Measurements from ENCODE around the gene STN1. TPM values are rescaled to one million over a fixed set of nuclear protein-coding genes. Genes with fewer than 3 reads are reported as not detected.

The STN1 gene
- total and polyA plus RNA-seq, 9 of the 15 experiments (the other 6 are each of a cell fraction or from before 2014, with no cell fraction given) = 9.1 to 19.6 (median 13.8) TPM

DNA sequence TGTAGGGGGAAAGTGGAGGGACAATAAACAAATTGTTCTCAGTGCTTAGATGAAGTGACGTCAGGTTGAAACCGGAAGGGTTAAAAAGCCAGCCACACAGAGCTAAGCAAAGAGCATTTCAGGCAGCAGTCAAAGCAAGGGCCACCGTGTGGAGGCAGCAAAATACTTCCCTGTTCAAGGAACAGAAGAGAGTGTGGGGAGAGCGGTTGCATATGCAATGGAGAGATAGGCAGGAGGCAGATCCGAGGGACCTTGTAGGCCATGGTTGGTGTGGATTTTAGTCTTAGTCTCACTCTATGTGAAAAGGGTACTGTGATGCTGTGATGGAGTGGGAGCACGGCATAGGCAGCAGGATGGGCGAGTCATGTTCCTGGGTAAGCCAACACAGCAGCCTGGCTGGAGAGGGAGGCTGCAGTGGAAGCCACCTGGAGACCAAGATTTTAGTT, 3.8 kb upstream of the STN1 start (continued):
- TF ChIP-seq STAT5A (IDR thresholded peaks at IDR 0.05; ENCODE audit: borderline replicate concordance, low read length) (no peak), ZNF717 (CRISPR knock-in tag; IDR thresholded peaks at IDR 0.05) (no peak), TAF1 (IDR thresholded peaks at IDR 0.05; ENCODE audit: control insufficient read depth, extremely low read depth, insufficient read depth, low read length, severe bottlenecking) (no peak), NFIX (CRISPR knock-in tag; IDR thresholded peaks at IDR 0.05; ENCODE audit: low read depth) (no peak), ZNF3 (CRISPR knock-in tag; IDR thresholded peaks at IDR 0.05) (no peak), RAD51 (IDR thresholded peaks at IDR 0.05; ENCODE audit: borderline replicate concordance, low read depth) (no peak), POU5F1 (IDR thresholded peaks at IDR 0.05; ENCODE audit: borderline replicate concordance, low read depth, low read length, partially characterized antibody) (no peak), POLR2H (tag; IDR thresholded peaks at IDR 0.05; ENCODE audit: low read depth) (no peak), SMAD2 (IDR thresholded peaks at IDR 0.05; ENCODE audit: low read depth, low read length) (no peak), ZNF197 (CRISPR knock-in tag; IDR thresholded peaks at IDR 0.05; ENCODE audit: low read depth) (no peak), SAFB2 (IDR thresholded peaks at IDR 0.05; ENCODE audit: borderline replicate concordance, low read depth, low read length, severe bottlenecking) (no peak), CEBPB (tag; IDR thresholded peaks at IDR 0.05) (no peak), L3MBTL2 (IDR thresholded peaks at IDR 0.05) (no peak), MAZ (CRISPR knock-in tag; conservative IDR thresholded peaks at IDR 0.05 in 1 of 2, IDR thresholded peaks at IDR 0.05 in 1 of 2) (no peak), JUND (IDR thresholded peaks at IDR 0.05; ENCODE audit: borderline replicate concordance, low read depth, low read length) (peak; percentile 29; the same call in 1 of the 2 replicates), JUND (tag; IDR thresholded peaks at IDR 0.05; ENCODE audit: borderline replicate concordance, low read depth, low read length) (no peak)
- TF ChIP-seq, protein P1, sequence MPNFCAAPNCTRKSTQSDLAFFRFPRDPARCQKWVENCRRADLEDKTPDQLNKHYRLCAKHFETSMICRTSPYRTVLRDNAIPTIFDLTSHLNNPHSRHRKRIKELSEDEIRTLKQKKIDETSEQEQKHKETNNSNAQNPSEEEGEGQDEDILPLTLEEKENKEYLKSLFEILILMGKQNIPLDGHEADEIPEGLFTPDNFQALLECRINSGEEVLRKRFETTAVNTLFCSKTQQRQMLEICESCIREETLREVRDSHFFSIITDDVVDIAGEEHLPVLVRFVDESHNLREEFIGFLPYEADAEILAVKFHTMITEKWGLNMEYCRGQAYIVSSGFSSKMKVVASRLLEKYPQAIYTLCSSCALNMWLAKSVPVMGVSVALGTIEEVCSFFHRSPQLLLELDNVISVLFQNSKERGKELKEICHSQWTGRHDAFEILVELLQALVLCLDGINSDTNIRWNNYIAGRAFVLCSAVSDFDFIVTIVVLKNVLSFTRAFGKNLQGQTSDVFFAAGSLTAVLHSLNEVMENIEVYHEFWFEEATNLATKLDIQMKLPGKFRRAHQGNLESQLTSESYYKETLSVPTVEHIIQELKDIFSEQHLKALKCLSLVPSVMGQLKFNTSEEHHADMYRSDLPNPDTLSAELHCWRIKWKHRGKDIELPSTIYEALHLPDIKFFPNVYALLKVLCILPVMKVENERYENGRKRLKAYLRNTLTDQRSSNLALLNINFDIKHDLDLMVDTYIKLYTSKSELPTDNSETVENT (CRISPR knock-in tag; IDR thresholded peaks at IDR 0.05) = no peak
- TF ChIP-seq, protein P2, sequence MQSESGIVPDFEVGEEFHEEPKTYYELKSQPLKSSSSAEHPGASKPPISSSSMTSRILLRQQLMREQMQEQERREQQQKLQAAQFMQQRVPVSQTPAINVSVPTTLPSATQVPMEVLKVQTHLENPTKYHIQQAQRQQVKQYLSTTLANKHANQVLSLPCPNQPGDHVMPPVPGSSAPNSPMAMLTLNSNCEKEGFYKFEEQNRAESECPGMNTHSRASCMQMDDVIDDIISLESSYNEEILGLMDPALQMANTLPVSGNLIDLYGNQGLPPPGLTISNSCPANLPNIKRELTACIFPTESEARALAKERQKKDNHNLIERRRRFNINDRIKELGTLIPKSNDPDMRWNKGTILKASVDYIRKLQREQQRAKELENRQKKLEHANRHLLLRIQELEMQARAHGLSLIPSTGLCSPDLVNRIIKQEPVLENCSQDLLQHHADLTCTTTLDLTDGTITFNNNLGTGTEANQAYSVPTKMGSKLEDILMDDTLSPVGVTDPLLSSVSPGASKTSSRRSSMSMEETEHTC (IDR thresholded peaks at IDR 0.05) = no peak
- TF ChIP-seq, protein P3, sequence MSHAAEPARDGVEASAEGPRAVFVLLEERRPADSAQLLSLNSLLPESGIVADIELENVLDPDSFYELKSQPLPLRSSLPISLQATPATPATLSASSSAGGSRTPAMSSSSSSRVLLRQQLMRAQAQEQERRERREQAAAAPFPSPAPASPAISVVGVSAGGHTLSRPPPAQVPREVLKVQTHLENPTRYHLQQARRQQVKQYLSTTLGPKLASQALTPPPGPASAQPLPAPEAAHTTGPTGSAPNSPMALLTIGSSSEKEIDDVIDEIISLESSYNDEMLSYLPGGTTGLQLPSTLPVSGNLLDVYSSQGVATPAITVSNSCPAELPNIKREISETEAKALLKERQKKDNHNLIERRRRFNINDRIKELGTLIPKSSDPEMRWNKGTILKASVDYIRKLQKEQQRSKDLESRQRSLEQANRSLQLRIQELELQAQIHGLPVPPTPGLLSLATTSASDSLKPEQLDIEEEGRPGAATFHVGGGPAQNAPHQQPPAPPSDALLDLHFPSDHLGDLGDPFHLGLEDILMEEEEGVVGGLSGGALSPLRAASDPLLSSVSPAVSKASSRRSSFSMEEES (CRISPR knock-in tag; IDR thresholded peaks at IDR 0.05) = no peak
- TF ChIP-seq, protein P4, sequence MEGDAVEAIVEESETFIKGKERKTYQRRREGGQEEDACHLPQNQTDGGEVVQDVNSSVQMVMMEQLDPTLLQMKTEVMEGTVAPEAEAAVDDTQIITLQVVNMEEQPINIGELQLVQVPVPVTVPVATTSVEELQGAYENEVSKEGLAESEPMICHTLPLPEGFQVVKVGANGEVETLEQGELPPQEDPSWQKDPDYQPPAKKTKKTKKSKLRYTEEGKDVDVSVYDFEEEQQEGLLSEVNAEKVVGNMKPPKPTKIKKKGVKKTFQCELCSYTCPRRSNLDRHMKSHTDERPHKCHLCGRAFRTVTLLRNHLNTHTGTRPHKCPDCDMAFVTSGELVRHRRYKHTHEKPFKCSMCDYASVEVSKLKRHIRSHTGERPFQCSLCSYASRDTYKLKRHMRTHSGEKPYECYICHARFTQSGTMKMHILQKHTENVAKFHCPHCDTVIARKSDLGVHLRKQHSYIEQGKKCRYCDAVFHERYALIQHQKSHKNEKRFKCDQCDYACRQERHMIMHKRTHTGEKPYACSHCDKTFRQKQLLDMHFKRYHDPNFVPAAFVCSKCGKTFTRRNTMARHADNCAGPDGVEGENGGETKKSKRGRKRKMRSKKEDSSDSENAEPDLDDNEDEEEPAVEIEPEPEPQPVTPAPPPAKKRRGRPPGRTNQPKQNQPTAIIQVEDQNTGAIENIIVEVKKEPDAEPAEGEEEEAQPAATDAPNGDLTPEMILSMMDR (IDR thresholded peaks at IDR 0.05 in 2 of 3, conservative IDR thresholded peaks at IDR 0.05 in 1 of 3; ENCODE audit: insufficient read depth in 2 of 3, low read depth in 1 of 3, low read length in 3 of 3) = peak; percentile 23 to 55 (median 27); a peak in 3 of 6 replicates

Measured in K562 (cell line).